GM21367 (cell line): ENCODE data around the gene TMEM132C.
"Not testable (repeated sequence)": the region's sequence is repeated elsewhere in the genome, so short reads cannot be mapped to it uniquely, and the experiment has no call there.

Experiments
- ATAC-seq: cut with Tn5 transposase; IDR thresholded peaks from one replicate; pipeline ENCODE4 v1.9.1; 2021; ENCODE audit not compliant: unreplicated experiment

Gene TMEM132C

DNA sequence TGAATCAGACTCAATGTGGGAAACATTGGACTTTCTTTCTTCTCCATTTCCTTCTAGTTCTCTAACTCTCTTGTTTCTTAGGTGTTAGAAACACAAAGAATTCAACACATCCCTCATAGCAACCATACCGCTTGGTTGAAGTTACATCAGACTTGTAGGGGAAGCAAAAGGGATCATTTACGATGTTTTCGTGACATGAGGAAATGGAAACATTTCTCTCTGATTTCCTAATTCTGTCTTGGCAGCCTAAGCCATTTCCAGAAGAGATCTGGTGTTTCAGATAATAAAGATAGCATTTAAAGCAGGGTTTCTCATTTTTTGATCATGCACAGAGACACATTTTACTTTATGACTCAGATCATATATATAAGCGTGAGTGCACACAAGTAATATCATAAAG lies 202.0 kb downstream of the TMEM132C start:
- ATAC-seq = no peak

DNA sequence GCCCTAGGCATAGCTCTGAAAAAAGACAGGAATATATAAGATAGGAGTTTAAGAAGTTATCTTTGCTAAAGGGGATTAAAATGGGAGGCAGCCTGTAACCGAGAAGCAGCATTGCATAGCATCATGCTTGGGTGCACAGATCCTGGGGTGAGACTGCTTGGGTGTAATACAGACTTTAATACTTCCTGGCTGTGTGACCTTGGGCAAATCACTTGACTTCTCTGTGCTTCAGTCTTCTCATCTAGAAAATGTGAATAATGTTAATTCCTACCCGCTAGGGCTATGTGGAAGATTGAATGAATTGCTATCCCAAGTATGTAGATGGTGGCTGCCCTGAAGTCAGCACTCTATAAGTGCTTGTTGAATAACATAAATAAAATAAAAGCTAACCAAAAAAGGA lies 204.5 kb downstream of the TMEM132C start:
- no peak for ATAC-seq

DNA sequence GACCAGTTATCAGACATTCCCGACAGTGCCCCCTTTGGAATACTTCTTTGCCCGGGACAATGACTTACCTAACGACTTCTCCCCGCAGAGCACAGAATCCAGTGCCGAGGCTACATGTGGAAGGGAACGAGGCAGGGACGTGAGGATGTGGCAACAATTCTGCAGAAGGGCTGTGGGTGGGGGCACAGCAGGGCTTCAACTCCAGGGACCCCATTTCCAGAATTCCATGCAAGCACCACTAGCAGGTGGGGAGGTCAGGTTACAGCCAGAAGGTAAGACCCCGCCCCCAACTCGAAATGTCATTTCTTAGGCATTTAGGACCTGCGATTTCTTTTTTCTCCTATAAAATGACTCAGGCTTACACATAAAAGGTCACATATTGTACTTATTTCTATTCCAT lies 207.9 kb downstream of the TMEM132C start:
- no peak for ATAC-seq

DNA sequence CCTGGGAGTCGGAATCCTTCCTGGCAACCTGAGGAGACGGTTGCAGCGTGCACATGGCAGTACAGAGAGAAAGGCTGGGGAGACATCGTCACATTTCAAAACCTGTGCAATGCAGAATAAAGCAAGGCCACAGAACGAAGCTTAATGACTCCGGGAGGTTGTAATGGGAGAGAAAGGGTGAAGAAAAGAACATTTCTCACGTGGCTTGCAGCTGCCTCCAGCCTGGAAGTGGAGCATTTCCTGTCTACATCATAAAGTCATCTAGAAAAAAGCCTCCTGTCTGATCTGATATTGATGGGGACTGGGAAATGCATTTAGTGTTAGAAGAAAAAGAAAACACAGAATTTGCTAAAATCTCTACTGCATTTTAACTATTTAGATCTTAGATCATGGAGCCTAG lies 209.3 kb downstream of the TMEM132C start:
- ATAC-seq = no peak

DNA sequence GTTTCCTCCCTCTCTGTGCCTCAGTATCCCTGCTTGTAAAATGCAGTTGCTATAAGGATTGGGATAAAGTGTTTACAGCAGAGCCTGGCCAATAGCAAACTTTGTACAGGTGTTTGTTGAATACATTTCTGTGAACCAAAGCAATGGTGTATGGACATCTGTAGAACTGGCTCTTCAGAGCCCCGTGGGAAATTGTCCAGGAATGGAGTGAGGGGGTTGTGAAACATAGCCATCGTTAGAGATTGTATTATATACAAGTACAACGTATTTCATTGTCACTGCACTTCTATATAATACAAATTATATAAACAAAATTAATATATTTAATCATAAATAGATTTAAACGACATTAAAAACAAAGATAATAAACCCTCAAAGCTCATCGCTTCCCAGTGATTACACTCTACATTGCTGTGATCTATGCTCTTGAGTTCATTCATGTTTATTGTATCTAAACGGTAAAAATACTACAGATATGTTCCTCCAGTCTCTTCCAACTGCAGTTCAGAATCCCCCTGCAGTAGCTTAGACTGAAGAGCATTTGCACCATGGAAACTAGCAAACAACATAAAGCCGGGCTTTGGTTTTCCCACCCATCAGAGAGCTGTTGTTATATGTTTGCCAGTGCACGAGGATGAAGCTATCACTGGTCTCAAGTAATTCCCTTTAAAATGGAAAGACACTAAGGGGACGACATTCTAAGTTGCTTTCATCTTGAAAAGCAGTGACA lies 216.7 kb downstream of the TMEM132C start:
- no peak for ATAC-seq

DNA sequence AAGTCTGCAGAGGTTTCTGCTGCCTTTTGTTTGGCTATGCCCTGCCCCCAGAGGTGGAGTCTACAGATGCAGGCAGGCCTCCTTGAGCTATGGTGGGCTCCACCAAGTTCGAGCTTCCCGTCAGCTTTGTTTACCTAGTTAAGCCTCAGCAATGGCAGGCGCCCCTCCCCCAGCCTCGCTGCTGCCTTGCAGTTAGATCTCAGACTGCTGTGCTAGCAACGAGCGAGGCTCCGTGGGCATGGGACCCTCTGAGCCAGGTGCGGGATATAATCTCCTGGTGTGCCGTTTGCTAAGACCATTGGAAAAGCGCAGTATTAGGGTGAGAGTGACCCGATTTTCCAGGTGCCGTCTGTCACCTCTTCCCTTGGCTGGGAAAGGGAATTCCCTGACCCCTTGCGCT lies 230.4 kb downstream of the TMEM132C start:
- ATAC-seq = not testable (repeated sequence)

DNA sequence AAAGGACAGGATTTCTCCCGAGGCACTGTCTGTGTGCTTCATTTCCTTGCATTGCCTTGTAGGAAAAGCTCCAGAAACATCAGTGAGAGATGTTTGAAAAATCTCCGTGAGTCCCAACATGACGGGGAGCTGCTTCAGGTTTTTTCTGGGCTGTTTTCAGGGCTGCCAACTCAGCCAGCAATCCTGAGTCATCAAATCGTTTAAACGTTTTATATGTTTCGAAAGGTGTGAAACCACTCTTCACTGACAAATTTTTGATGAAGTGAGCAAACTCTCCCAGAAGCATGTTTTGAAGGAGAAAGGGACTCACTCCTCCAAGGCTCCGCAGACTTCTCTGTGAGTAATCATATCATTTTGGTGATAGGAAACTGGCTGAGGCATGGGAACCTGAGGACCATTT lies 240.5 kb downstream of the TMEM132C start:
- ATAC-seq = no peak

DNA sequence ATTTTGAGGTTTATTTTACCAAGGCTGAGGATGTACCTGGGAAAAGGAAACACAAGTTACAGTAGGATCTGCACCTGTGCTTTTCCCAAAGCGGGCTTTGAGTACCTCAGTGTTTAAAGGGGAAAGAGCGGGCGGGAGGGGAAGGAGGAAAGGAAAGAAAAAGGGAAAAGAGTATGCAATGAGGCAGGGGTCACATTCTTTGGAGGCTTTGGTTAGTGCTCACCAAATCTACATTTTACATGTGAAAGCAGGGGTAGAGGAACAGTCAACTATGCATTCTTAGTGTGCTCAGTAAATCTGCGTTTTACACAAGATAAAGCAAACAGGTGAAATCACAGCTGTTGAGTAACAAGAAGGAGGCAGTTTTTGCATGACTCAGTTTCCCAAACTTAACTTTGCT lies 242.2 kb downstream of the TMEM132C start:
- ATAC-seq = no peak

DNA sequence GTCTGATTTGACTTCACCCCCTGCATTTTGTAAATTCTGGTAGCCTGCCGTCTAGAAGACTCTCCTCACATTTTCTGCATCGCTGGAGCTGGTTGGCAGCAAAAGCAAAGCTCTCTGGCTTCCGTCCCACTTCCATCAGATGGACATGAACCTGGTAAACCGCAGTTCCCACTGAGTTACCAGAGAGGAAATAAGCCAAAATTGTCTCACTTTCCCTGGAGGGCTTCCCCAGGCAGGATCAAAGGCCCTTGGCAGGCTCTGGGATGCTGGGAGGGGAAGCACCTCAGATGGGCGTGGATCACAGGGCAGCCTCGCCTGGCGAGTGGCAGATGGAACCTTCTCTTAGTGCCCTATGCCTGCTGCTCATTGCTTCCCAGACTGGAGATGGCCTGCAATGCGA lies 243.5 kb downstream of the TMEM132C start:
- no peak for ATAC-seq

DNA sequence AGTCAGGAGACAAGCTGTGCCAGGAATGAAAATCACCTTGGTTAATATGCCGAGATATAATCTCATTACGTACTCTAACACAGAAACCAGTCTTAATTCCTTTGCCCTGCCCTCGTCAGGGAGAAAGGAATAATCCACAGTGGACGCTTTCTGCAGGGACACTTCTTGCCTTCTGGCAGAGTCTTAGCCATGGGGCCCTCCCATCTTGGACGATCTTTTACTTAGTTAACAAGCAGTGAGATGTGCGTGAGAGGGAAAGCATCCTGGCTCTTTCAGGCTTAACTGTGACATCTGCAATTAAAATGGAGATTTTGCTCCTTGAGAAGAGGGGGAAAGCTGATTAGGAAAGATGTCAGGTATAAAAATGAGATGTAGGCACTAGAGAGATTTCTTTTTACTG lies 246.4 kb downstream of the TMEM132C start:
- ATAC-seq = no peak

DNA sequence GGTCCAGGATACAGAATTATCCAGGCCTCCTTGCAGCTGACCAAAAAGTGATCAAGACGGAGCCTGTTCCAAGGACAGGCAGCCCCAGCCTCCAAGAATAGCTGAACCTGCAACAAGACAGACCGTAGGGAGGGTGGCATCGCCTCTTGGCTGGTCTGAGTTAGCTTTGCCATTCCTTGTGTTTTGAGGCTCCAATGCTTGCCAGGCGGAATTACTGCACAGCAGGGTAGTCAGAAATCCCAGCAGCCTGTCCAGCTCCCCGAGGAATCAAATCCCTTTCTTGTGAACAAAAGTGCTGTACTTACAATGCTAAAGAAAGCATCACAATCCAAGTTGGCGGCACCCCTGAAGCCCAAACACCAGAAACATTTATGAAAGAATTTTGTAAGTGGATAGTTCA lies 246.9 kb downstream of the TMEM132C start:
- ATAC-seq = no peak

DNA sequence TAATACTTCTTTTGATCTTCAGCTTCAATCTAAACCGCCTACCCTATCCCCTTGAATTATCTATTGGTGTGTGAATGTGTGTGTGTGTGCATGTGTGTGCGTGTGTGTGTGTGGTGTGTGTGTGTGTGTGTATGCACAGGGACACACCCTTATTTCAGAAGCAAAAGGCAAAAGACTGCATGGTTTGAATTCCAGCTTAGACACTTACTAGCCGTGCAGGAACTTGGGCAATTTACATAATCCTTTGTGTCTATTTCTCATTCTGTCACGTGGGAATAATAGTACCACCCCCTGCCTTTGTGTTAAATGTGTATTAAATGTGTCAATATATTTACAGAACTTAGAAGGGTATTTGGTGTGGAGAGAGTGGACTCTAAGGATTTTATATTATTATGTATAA lies 251.7 kb downstream of the TMEM132C start:
- ATAC-seq = no peak

DNA sequence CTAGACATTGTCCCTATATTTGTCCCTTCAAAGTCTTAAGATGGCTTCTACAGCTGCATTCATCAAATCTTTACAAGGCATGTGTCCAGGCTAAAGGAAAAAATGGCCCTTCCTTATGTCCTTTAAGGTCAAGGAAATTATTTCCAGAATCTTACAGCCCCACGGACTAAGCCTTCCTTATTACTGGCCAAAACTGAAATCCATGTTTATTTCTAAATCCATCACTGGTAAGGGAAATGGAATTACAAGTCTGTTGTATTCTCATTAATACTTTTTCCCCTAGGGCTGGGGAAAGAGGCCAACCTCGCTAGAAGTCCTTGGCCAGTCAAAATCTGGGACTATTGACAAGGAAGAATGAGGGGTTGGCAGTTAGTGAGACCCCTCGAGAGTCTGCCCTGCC lies 252.5 kb downstream of the TMEM132C start:
- no peak for ATAC-seq

DNA sequence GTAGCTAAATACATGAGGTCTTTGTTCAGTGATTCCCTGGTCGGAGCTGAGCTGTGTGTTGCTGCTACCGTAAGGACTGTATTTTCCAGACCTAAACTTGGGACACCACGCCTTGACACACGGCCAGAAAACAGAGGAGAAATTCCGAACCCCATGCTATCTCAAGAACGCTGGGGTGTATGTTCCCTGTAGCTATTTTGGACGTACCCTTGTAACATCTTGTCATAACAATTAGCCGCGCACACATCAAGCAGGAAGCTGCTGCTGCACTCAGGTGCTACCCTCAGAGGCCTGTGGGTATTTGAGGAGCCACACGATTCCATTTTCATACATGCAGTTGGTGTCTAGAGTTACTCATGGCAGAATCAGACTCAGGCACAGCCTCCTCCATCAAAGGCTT lies 255.0 kb downstream of the TMEM132C start:
- no peak for ATAC-seq

DNA sequence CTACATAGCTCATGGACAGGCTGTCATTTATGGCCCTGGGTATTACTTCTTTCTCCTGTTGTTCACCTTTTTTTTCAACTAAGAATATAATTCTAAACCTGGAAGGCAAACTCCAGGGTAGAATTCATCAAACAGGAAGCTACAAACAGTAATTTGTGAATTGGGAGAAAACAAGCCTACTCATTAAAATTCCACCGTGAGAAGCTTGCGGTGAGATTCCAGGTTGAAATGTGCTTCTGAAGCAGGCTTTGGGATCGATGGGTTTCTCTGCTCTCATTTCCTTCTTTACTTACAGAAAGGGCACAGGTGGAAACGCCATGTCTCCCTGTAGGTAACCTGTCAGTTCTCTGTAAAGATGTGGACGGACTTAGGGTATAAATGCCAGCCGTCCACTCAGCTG lies 257.5 kb downstream of the TMEM132C start:
- no peak for ATAC-seq

DNA sequence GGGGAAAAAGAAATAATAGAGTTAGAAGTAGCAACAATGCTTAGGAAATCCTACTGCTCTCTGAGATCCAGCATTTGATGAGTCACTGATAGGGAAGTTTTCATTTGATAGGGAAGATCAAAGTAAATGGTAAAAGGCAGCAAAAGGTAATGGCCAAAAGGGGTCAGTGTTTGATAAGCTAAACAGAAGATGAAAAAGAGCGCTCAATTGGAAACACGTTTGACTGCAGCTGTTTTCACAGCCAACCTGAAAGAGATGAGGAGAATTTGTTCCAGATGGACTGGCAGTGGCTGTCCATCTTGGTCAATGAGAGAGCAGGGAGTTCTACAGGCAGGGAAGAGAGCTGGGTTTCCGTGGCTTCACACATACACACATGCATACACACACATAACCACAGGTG lies 264.2 kb downstream of the TMEM132C start:
- ATAC-seq = no peak

DNA sequence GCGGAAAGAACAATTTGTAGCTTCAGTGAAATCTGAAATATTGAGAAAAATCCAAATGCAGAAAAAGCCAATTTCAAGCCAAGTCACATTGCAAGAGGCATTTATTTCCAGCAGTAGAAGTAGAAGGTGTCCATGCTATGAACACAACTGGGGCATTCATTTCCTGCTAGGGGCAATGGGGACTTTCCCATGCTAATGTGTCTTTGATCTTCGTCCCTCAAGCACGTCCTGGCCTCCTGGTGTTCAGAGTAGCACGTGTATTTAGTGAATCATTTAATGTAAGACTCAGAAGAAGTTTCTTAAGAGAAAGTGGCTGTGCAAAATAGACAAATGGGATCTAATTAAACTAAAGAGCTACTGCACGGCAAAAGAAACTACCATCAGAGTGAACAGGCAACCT lies 267.9 kb downstream of the TMEM132C start:
- no peak for ATAC-seq

DNA sequence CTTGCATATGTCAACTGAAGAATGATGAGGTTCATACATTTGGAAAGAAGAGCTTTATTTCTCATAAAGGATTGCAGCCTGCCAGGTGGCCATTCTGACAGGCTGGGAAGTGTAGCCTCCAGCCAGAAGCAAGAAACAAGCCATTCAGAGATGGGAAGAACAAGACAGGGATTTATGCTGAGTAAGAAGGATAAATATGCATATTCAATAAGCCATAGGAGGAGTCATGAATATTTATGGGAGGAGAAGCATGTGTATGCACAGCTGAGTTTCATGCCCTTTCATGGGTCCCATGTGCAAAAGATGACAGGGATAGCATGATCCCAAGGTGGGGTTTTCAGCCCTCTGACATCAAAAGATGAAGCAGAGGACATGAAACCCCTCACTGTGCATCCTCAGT lies 269.8 kb downstream of the TMEM132C start:
- no peak for ATAC-seq

DNA sequence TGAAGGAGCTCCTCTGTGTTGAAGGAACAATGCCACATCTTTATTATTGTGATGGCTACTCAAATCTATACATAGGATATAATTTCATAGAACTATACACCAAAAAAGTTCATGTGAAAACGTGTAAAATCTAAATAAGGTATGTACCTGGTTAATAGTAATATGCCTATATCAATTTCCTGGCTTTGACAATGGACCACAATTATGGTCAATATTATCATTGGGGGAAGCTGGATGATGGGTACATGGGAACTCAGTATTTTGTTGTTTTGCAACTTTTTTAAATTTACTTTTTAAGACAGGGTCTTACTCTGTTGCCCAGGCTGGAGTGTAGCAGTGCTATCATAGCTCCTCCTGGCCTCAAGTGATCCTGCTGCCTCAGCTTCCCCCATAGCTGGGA lies 270.7 kb downstream of the TMEM132C start:
- ATAC-seq = no peak

DNA sequence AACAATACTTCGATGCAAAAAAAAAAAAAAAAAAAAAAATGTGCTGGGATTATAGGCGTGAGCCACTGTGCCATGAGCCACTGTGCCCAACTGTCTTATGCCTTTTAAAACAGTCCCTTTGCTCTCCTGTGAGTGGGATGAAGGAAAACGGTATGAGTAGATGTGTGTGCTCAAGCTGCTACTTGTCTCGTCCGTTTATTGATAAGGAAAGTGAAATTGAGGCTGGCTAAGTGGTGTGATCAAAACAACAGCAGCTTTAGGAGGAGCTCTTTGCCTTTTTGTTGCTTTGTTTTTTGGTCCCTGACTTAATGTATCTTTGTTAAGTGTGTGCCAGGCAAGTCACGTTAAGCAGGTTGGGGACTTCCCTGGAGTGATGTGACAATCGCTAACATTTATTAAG lies 275.9 kb downstream of the TMEM132C start:
- ATAC-seq = no peak

DNA sequence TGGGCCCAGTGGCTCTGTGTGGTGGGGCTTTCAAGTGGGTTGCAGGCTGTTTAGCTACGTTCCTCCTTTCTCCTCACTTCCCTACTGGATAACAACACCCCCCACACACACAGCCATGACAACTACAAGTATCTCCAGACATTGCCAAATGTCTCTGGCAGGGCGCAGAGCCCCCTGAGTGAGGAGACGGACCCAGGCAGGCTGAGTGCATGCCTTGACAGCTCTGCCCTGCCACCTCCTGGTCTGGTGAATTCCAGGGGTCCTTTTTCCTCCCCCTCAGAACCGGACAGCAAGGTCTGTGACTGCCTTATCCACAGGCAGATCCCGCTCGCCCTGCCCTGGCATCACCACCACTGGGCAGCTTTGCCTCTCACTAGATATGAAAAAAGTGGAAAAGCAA lies 276.5 kb downstream of the TMEM132C start:
- ATAC-seq = no peak

DNA sequence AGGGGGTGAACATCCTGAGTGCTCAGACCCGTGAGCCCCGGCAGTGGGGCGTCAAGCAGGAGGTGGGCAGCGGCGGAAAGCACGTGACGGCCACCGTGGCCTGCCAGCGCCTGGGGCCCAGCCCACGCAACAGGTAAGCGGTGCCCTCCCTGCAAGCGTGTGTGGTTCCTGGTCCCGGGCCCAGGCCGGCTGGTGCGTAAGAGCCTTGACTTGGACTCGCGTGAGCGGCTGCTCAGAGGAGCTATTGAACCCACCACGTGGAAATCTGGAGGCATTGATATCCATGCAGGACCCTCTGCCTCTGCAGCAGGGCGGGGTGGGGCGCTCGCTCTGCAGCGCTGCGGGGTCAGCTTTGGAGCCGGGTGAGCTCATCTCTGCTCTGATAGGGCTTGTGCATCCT lies 277.0 kb downstream of the TMEM132C start:
- no peak for ATAC-seq

DNA sequence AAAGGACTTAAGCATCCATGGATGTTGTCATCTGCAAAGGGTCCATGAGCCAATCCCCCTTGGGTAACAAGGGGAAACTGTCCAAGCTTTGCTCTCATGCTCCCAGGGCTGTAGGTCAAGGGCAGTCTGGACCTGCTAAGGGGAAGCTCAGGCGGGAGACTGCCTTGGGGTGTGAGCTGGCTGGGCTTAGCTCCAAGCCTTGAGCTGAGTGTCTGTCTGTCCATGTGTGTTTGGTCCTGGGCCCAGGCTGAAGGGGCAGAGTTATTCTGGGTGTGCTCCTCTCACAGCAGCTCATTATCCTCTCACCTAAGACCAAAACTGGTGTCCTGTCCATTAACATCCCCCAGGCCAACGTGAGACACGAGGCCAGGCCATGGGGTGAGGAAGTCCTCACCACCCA lies 282.0 kb downstream of the TMEM132C start:
- ATAC-seq = no peak
